Lung microvascular endothelial cell (primary cell): ENCODE data around the gene PLK4. TPM values are rescaled to one million over a fixed set of nuclear protein-coding genes. Genes with fewer than 3 reads are reported as not detected.
"Not testable (repeated sequence)": the region's sequence is repeated elsewhere in the genome, so short reads cannot be mapped to it uniquely, and the experiment has no call there.

ENCODE experiments used
- DNase-seq, 2 donors: peaks; one replicate each; pipeline versions ENCODE4 v3.0.0 to v3.0.0-alpha.2; 2010; ENCODE audit warnings: low read depth in 2 of 2
- total RNA-seq: library from RNA; depleted of rRNA; stranded (reverse); fragments of >200 nt; gene quantifications from 2 replicates; pipeline ENCODE4 v1.2.1, GENCODE V29; 2014

PLK4 gene
- total RNA-seq, 1 donor from 2014 or later: 3.6 TPM

- DNase-seq: no peak
These were observed 24.3 kb downstream of the PLK4 start for GRCh38 chr4:127905029-127905428.

GRCh38 chr4:127916512-127916911 lies 35.8 kb downstream of the PLK4 start:
- DNase-seq: no peak

- no peak for DNase-seq
These were observed 36.5 kb downstream of the PLK4 start for GRCh38 chr4:127917151-127917550.

GRCh38 chr4:127920521-127920920 lies 39.8 kb downstream of the PLK4 start:
- DNase-seq: no peak

- no peak for DNase-seq
These were observed 41.5 kb downstream of the PLK4 start for GRCh38 chr4:127922226-127922625.

- not testable (repeated sequence) for DNase-seq
These were observed 45.0 kb downstream of the PLK4 start for GRCh38 chr4:127925720-127926119.

- DNase-seq: no peak
These were observed 49.5 kb downstream of the PLK4 start for GRCh38 chr4:127930175-127930574.

- DNase-seq: not testable (repeated sequence)
These were observed 51.1 kb downstream of the PLK4 start for GRCh38 chr4:127931836-127932235.

- no peak for DNase-seq
These were observed 56.3 kb downstream of the PLK4 start for GRCh38 chr4:127936974-127937373.

Other genes with a start within 250 kb of the PLK4 start
- gene INTU, start 247.9 kb upstream of the PLK4 start, total RNA-seq: 1.2 and 1.3 TPM in 2 replicates
- gene SLC25A31, start 150.5 kb upstream of the PLK4 start, total RNA-seq: not detected in 2 replicates
- gene HSPA4L, start 98.6 kb upstream of the PLK4 start, total RNA-seq: 0.99 and 2.0 TPM in 2 replicates
- 12.0 and 16.1 TPM in 2 replicates for gene MFSD8, start 84.3 kb downstream of the PLK4 start, total RNA-seq
- gene ABHD18, start 84.5 kb downstream of the PLK4 start, total RNA-seq: 4.1 and 5.4 TPM in 2 replicates
- 8.5 and 13.5 TPM in 2 replicates for gene LARP1B, start 180.4 kb downstream of the PLK4 start, total RNA-seq